ENCODE data around the gene GALNT10.

- TF ChIP-seq CTCF (IDR thresholded peaks at IDR 0.05) (no peak), EZH2phosphoT487 (IDR thresholded peaks at IDR 0.05) (no peak), EZH2 (IDR thresholded peaks at IDR 0.05) (no peak)
Measured at GRCh38 chr5:154351141-154351540, 160.6 kb downstream of the GALNT10 start.
